ENCODE results near the gene TRDN.

TRDN gene, protein sequence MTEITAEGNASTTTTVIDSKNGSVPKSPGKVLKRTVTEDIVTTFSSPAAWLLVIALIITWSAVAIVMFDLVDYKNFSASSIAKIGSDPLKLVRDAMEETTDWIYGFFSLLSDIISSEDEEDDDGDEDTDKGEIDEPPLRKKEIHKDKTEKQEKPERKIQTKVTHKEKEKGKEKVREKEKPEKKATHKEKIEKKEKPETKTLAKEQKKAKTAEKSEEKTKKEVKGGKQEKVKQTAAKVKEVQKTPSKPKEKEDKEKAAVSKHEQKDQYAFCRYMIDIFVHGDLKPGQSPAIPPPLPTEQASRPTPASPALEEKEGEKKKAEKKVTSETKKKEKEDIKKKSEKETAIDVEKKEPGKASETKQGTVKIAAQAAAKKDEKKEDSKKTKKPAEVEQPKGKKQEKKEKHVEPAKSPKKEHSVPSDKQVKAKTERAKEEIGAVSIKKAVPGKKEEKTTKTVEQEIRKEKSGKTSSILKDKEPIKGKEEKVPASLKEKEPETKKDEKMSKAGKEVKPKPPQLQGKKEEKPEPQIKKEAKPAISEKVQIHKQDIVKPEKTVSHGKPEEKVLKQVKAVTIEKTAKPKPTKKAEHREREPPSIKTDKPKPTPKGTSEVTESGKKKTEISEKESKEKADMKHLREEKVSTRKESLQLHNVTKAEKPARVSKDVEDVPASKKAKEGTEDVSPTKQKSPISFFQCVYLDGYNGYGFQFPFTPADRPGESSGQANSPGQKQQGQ

DNA sequence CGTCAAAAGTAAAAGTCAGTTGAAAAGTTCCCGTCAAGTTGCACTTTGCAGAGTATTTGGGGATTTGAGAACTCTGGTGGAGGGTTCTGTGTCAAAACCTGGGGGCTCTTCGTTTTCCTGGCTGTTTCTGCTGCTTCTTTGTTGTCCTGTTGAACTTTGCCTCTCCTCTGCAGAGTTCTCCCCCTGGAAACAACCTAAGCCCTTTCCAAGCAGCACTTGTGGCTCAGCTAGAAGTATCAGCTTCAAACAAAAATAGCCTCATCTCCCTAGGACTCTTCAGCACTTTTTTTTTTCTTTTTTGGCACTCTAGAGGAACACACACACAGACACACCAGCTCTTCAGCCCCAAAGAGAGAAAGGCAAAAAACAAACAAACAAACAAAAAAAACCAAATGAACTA is at the start of gene TRDN:
TRDN (minus strand) TSS at position 169 of the 400 bp plus-strand sequence. CDS start 175 bp downstream, outside the sequence.
- Mint-ChIP-seq H3K4me1 (no peaks in the 10 kb centered on the region), H3K27ac (no peak within 1 kb of the TSS), H3K36me3 (no peaks in the 10 kb centered on the region), H3K4me3 (no peak within 1 kb of the TSS), H3K9me3 (no peaks in the 10 kb centered on the region), H3K27me3 (no peaks in the 10 kb centered on the region)
- ATAC-seq (ENCODE audit: low read depth) (no peak), DNase-seq (ENCODE audit: low spot score in 2 of 2) (no peak)

DNA sequence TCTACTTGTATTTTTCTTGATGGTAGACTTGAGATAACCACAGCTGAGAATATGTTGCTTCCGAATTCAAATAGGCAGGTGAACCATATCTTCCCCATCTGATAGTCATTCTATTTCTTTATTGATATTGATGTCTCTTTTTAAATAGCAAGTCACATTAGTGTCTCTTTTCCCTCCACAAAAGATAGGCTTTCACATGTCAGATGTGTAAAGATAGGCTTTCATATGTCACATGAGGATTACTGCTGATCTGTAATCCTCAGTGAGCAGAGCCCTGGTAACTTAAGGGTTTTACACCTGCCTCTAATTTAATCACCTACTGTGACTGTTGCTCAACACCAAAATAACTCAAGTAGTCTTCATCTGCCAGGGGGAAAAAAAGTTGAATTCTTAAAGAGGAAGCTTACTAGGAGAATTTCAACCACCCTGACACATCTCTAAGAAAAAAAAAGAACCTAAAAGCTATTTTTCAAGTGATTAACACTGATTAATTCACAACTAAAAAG is 45.3 kb upstream of the TRDN start:
- Mint-ChIP-seq H3K4me3 (no peak overlapping the region), H3K27me3 (peaks cover 1% of the 10 kb centered on the region), H3K4me1 (no peaks in the 10 kb centered on the region), H3K9me3 (no peaks in the 10 kb centered on the region), H3K36me3 (no peaks in the 10 kb centered on the region), H3K27ac (no peak overlapping the region)
- DNase-seq (ENCODE audit: low spot score in 2 of 2): no peak
- no peak for ATAC-seq (ENCODE audit: low read depth)

DNA sequence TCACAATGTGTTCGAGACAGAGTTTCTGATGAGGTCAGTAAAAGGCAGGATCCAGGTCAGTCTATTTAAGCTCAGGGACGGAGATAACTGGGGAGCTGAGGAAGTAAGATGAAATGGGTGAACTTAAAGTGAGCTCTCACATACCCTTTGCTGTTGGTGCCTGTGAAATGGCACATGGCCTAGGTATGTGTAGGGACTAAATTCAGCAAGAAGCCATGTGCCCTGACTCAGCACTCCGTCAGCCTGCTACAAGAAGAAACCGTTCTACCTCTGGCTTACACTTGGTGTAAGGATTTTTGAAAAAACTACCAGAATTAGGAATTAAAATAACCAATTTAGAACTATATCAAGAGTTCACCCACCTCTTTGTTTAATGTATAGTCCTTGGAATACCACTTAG is 41.1 kb upstream of the TRDN start:
- Mint-ChIP-seq H3K4me3 (no peak overlapping the region), H3K27me3 (no peaks in the 10 kb centered on the region), H3K36me3 (no peaks in the 10 kb centered on the region), H3K4me1 (no peaks in the 10 kb centered on the region), H3K27ac (no peak overlapping the region), H3K9me3 (peaks cover 6% of the 10 kb centered on the region)
- DNase-seq (ENCODE audit: low spot score in 2 of 2) (no peak), ATAC-seq (ENCODE audit: low read depth) (no peak)

DNA sequence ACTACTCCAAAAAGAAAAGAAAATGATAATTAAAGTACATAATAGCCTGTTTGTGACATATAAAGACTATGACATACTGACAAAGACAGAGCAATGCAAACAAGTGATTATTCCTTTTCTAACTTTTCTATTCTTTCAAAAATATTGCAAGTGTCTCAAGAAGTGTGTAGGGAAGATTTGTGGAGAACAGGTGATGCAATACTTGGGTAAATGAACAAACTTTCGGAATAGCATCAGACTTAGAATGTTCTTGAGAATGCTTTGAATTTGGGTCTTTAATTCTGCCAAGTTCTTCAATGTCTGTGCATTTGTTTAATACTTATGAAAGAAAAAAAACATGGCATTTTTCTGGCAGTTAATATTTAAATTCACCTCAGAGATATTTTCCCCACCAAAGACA is 40.0 kb upstream of the TRDN start:
- ATAC-seq (ENCODE audit: low read depth) (no peak), DNase-seq (ENCODE audit: low spot score in 2 of 2) (no peak)
- Mint-ChIP-seq H3K36me3 (no peaks in the 10 kb centered on the region), H3K27me3 (no peaks in the 10 kb centered on the region), H3K9me3 (peaks cover 6% of the 10 kb centered on the region), H3K4me1 (no peaks in the 10 kb centered on the region), H3K27ac (no peak overlapping the region), H3K4me3 (no peak overlapping the region)

DNA sequence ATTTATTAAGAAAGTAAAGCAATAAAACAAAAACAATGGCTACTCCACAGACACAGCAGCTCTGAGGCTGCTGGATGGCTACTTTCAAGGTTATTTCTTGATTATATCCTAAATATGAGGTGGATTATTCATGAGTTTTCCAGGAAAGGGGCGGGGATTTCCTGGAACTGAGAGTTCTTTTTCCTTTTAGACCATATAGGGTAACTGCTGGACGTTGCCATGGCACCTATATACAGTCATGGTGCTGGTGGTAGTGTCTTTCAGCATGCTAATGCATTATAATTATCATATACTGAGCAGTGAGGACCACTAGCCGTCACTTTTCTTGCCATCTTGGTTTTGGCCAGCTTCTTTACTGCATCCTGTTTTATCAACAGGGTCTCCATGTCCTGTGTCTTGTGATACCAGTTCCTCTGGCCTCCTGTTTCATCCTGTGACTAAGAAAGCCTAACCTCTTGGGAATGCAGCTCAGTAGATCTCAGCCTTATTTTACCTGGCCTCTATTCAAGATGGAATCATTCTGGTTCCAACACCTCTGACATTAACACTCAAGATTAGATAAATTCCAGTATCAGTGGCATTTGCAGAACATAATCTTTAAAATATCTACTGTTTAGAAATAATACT is 32.3 kb upstream of the TRDN start:
- no peak overlapping the region for H3K4me3 Mint-ChIP-seq
- H3K27me3 Mint-ChIP-seq: no peaks in the 10 kb centered on the region
- DNase-seq (ENCODE audit: low spot score in 2 of 2) (no peak), ATAC-seq (ENCODE audit: low read depth) (no peak)
- H3K4me1 Mint-ChIP-seq: no peaks in the 10 kb centered on the region
- H3K36me3 Mint-ChIP-seq: no peaks in the 10 kb centered on the region
- H3K27ac Mint-ChIP-seq: no peak overlapping the region
- H3K9me3 Mint-ChIP-seq: peaks cover 2% of the 10 kb centered on the region

DNA sequence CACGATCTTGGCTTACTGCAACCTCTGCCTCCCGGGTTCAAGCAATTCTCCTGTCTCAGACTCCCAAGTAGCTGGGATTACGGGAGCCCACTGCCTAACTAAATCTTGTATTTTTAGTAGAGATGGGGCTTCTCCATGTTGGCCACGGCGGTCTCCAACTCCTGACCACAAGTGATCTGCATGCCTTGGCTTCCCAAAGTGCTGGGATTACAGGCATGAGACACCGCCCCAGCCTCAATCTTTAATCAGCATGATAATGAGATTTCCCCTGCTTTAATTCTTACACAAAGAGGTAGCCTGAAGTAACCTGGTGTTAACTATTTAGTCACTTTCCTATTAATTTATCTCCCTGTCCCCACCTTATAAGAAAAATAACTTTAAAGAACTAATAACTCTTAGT is 31.3 kb upstream of the TRDN start:
- Mint-ChIP-seq H3K27ac (no peak overlapping the region), H3K4me3 (no peak overlapping the region), H3K36me3 (no peaks in the 10 kb centered on the region), H3K27me3 (no peaks in the 10 kb centered on the region), H3K4me1 (no peaks in the 10 kb centered on the region), H3K9me3 (no peaks in the 10 kb centered on the region)
- ATAC-seq (ENCODE audit: low read depth) (no peak), DNase-seq (ENCODE audit: low spot score in 2 of 2) (no peak)

DNA sequence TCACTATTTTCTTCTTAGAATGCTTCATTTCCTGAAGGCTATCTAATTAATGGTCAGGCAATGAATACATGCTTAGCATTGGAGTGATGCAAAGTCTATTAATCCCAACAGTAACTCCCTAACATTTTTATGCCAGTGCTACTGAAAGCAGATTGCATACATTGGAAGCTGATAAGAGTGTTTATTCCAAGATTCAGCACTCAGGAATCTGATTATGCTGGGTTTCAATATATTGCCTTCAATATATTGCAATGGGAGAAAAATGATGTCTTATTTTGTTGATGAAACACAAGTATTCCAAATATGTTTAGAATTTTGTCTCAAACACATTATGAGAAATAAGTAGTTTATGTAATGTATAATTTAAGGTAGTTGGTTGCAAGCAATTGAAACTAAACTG is 26.7 kb upstream of the TRDN start:
- Mint-ChIP-seq H3K4me3 (no peak overlapping the region), H3K4me1 (no peaks in the 10 kb centered on the region), H3K36me3 (no peaks in the 10 kb centered on the region), H3K27me3 (no peaks in the 10 kb centered on the region), H3K27ac (no peak overlapping the region), H3K9me3 (peaks cover 1% of the 10 kb centered on the region)
- DNase-seq (ENCODE audit: low spot score in 2 of 2) (no peak), ATAC-seq (ENCODE audit: low read depth) (no peak)

DNA sequence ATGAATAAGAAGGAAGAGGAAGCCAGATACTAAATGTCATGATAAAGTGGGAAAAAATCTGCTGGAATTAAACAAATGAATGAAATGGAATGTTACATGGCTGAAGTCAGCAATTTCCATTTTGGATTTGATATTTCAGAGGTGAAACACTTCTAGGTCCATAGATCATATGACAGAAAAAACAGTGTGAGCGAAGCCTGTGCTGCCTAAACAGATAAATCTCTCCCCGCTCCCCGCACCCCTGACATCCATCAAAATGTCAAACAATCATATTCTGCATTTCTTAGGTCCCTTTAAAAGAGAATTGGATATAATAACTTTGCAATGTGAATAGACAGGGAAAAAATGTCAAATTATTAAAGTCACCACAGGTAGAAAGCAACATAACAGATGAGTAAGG is 26.0 kb upstream of the TRDN start:
- peaks cover 1% of the 10 kb centered on the region for H3K9me3 Mint-ChIP-seq
- ATAC-seq (ENCODE audit: low read depth) (no peak), DNase-seq (ENCODE audit: low spot score in 2 of 2) (no peak)
- H3K4me1 Mint-ChIP-seq: no peaks in the 10 kb centered on the region
- H3K27me3 Mint-ChIP-seq: no peaks in the 10 kb centered on the region
- no peaks in the 10 kb centered on the region for H3K36me3 Mint-ChIP-seq
- H3K4me3 Mint-ChIP-seq: no peak overlapping the region
- H3K27ac Mint-ChIP-seq: no peak overlapping the region

DNA sequence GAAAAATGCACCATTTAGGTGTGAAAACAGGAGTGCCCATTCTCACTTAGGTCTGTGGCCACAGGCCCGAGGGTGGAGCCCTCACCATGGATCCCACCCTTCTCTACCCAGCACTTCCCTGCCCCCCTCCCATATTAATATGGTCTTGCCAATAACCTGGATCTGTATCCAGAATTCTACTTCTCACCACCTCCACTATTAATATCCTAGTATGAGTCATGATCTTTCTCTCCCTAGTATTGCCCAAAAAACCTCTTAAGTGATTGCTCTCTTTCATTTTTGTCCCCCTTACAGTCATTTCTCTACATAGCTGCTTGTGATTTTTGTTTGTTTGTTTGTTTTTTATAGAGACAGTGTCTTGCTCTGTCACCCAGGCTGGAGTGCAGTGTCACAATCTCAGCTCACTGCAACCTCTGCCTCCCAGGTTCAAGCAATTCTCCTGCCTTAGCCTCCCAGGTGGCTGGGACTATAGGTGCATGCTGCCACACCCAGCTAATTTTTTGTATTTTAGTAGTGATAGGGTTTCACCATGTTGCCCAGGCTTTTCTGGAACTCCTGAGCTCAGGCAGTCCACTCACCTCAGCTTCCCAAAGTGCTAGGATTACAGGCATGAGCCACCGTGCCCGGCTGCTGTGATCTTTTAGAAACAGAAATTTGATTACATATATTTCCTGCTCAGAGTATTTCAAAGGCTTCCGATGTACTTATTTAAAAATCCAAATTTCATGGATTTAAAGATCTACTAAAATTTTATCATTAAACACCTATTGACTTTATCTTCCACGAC is 24.5 kb upstream of the TRDN start:
- ATAC-seq (ENCODE audit: low read depth) (no peak), DNase-seq (ENCODE audit: low spot score in 2 of 2) (no peak)
- Mint-ChIP-seq H3K4me1 (no peaks in the 10 kb centered on the region), H3K36me3 (no peaks in the 10 kb centered on the region), H3K4me3 (no peak overlapping the region), H3K27ac (no peak overlapping the region), H3K9me3 (peaks cover 1% of the 10 kb centered on the region), H3K27me3 (no peaks in the 10 kb centered on the region)

DNA sequence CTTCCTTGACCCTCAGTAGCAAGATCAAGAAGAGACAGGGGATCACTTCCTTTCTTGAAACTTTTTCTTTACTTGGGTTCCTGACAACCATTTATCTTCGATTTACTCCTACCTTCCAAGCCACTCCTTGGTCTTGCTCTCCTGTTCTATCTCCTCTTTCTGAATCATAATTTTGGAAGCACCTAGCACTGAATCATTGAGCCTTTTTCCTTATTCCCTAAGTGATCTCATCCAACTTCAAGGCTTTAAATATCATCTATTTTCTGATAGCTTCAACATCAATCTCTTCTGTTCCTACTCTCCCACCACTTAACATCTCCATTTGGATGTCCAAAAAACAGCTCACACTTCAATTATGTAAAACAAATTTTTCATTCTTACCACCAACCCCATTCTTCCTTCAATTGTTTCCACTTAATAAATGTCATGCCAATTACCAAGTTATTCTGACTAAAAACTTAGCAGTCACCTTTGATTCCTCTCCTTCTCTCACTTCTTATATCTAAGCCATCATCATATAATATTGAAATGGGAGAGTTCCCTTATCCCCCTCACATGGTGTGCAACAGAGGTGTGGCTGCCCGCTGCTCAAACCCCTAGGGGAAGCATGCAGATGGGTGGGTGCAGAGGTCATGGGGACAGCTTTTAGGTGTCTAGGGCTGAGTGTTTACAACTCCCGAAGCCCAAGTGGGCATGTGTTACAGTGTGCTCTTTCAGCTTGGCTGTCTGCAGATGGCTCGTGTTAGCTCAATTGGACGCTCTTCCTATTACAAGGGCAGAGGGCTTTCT is 23.4 kb upstream of the TRDN start:
- Mint-ChIP-seq H3K4me1 (no peaks in the 10 kb centered on the region), H3K4me3 (no peak overlapping the region)
- DNase-seq (ENCODE audit: low spot score in 2 of 2): no peak

DNA sequence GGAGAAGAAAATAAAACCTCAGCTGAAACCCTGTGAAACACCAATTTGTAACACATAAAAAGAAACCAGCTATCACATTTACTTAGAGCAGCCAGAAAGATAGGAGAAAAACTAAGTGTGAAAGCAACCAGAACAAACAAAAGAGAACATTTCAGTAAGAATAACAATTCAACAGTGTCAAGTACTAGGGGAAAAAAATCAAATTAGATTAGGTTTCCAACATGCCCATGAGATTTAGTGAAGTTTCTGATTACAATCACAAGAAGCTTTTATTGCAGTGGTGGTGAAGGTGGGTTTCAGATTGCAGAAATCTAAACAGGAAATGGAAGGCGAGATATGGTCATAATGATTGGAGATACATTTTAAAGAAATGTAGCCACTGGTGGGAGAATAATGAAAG is 22.1 kb upstream of the TRDN start:
- ATAC-seq (ENCODE audit: low read depth): no peak
- Mint-ChIP-seq H3K27ac (no peak overlapping the region), H3K4me3 (no peak overlapping the region), H3K36me3 (no peaks in the 10 kb centered on the region), H3K9me3 (peaks cover 1% of the 10 kb centered on the region), H3K4me1 (no peaks in the 10 kb centered on the region), H3K27me3 (no peaks in the 10 kb centered on the region)
- no peak for DNase-seq (ENCODE audit: low spot score in 2 of 2)

More for the DNA sequence above, 23.4 kb upstream of the TRDN start:
- ATAC-seq (ENCODE audit: low read depth): no peak
- H3K27me3 Mint-ChIP-seq: no peaks in the 10 kb centered on the region
- H3K9me3 Mint-ChIP-seq: peaks cover 1% of the 10 kb centered on the region
- no peak overlapping the region for H3K27ac Mint-ChIP-seq
- H3K36me3 Mint-ChIP-seq: no peaks in the 10 kb centered on the region

DNA sequence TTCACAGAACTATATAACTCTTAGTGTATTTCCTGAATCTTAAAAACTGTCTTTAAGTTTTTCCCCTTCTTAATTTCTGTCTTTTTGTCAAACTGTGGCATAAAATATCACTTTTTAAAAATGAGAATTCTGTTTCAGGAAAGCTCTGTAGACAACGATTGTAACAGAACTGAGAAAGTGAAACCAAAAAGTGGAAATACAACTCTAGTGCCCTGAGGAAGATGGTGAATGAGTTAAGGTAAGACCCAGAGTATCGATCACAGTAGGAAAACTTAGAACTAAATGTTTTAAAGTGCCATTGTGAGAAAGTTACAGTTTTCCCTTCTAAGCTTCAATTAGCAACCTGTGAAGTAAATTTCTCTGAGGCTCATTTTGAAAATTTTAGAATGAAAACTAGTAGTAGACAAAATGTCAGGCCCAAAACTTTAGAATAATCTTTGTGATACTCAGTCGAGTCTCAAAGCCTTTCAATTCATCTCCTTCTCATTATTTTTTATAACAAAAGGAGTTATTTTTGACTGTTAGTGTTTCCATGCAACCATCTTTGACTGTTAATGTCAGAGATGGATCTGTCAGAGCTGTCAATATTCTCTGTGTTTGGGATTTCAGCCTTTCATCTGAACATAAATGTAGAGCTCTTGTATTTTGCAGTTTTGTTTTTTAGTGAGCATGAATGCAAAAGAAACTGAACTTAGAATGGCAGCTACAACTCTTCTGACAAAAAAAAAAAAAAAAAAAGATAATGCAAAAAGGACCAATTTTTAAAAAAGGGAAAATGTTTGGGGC is 19.0 kb upstream of the TRDN start:
- H3K4me1 Mint-ChIP-seq: no peaks in the 10 kb centered on the region
- no peak overlapping the region for H3K27ac Mint-ChIP-seq
- H3K36me3 Mint-ChIP-seq: no peaks in the 10 kb centered on the region
- H3K9me3 Mint-ChIP-seq: no peaks in the 10 kb centered on the region
- DNase-seq (ENCODE audit: low spot score in 2 of 2): no peak
- no peaks in the 10 kb centered on the region for H3K27me3 Mint-ChIP-seq
- no peak overlapping the region for H3K4me3 Mint-ChIP-seq
- ATAC-seq (ENCODE audit: low read depth): no peak

Data from memory B cell (primary cell).